HuH-7 (cell line): ENCODE measurements around the gene DGKA.
"Not testable (repeated sequence)": the region's sequence is repeated elsewhere in the genome, so short reads cannot be mapped to it uniquely, and the experiment has no call there.

Experiments
- DNase-seq: peaks from one replicate; pipeline ENCODE4 v3.0.0; 2011; ENCODE audit warnings: low spot score

The DGKA gene

GRCh38 chr12:55930771-55931316 is at the start of gene DGKA:
TSS of gene DGKA (plus strand) at chr12:55931162. CDS start at chr12:55936504, 5,342 bp downstream.
- peak; percentile 84 for DNase-seq

GRCh38 chr12:55885113-55885512 is 45.8 kb upstream of the DGKA start:
- DNase-seq, result no peak

GRCh38 chr12:55891310-55891709 is 39.7 kb upstream of the DGKA start:
- no peak for DNase-seq

GRCh38 chr12:55893723-55894122 is 37.2 kb upstream of the DGKA start:
- DNase-seq, result no peak

- DNase-seq, result no peak
These were observed 31.9 kb upstream of the DGKA start for GRCh38 chr12:55899082-55899481.

GRCh38 chr12:55901881-55902490 is 29.0 kb upstream of the DGKA start:
- DNase-seq, result no peak

GRCh38 chr12:55906056-55906455 is 24.9 kb upstream of the DGKA start:
- DNase-seq, result no peak

GRCh38 chr12:55908726-55909512 is 22.0 kb upstream of the DGKA start:
- DNase-seq, result no peak

GRCh38 chr12:55909513-55909884 is 21.5 kb upstream of the DGKA start:
- DNase-seq, result no peak

GRCh38 chr12:55912908-55913307 is 18.1 kb upstream of the DGKA start:
- DNase-seq, result no peak

GRCh38 chr12:55915482-55915859 is 15.5 kb upstream of the DGKA start:
- no peak for DNase-seq

- DNase-seq, result not testable (repeated sequence)
These were observed 11.9 kb upstream of the DGKA start for GRCh38 chr12:55919032-55919431.

GRCh38 chr12:55922126-55922525 is 8.8 kb upstream of the DGKA start:
- DNase-seq, result no peak

- DNase-seq, result not testable (repeated sequence)
These were observed 7.3 kb upstream of the DGKA start for GRCh38 chr12:55923648-55924047.

GRCh38 chr12:55925371-55925770 is 5.6 kb upstream of the DGKA start:
- no peak for DNase-seq

- DNase-seq, result no peak
These were observed 4.9 kb upstream of the DGKA start for GRCh38 chr12:55925870-55926737.

GRCh38 chr12:55926738-55927587 is 4.0 kb upstream of the DGKA start:
- DNase-seq, result peak; percentile 96

GRCh38 chr12:55927588-55928502 is 3.1 kb upstream of the DGKA start, which contains the start of gene PYM1:
TSS of gene PYM1 (minus strand) at chr12:55927894. CDS start at chr12:55927761, 133 bp downstream.
- DNase-seq, result peak; percentile 94

- no peak for DNase-seq
These were observed 1.6 kb upstream of the DGKA start for GRCh38 chr12:55929306-55929791.

- peak; percentile 32 for DNase-seq
These were observed 386 bp downstream of the DGKA start for GRCh38 chr12:55931317-55931779.
